NCI-H2171 (cell line): Measurements from ENCODE around the gene PROCR.
A peak's percentile ranks its signal among the peaks of the same experiment; 100 is the strongest.
"Not testable (repeated sequence)": the region's sequence is repeated elsewhere in the genome, so short reads cannot be mapped to it uniquely, and the experiment has no call there.

ENCODE experiments used
- DNase-seq: peaks from one replicate; lab custom pipeline; 2025; lab: John Stamatoyannopoulos, UW

PROCR gene

GRCh38 chr20:35171753-35172433 lies at the start of gene PROCR:
Gene PROCR, plus strand, starts transcription at chr20:35172072. Its CDS starts 83 bp downstream, at chr20:35172155.
- peak; percentile 76 for DNase-seq

- DNase-seq, result no peak
Observed at GRCh38 chr20:35122756-35123405, 49.0 kb upstream of the PROCR start.

GRCh38 chr20:35125753-35126152 lies 46.1 kb upstream of the PROCR start:
- DNase-seq, result no peak

GRCh38 chr20:35129647-35130069 lies 42.2 kb upstream of the PROCR start:
- DNase-seq, result no peak

- no peak for DNase-seq
Observed at GRCh38 chr20:35131934-35132333, 39.9 kb upstream of the PROCR start.

GRCh38 chr20:35133031-35133430 lies 38.8 kb upstream of the PROCR start:
- no peak for DNase-seq

GRCh38 chr20:35133735-35134134 lies 38.1 kb upstream of the PROCR start:
- no peak for DNase-seq

GRCh38 chr20:35134472-35134871 lies 37.4 kb upstream of the PROCR start:
- no peak for DNase-seq

GRCh38 chr20:35134880-35135279 lies 37.0 kb upstream of the PROCR start:
- DNase-seq, result no peak

GRCh38 chr20:35135867-35136586 lies 35.8 kb upstream of the PROCR start:
- DNase-seq, result no peak

- DNase-seq, result no peak
Observed at GRCh38 chr20:35144694-35145093, 27.2 kb upstream of the PROCR start.

- peak; percentile 40 for DNase-seq
Observed at GRCh38 chr20:35145141-35145564, 26.7 kb upstream of the PROCR start.

GRCh38 chr20:35146299-35146919 lies 25.5 kb upstream of the PROCR start:
- peak; percentile 42 for DNase-seq

GRCh38 chr20:35146920-35147574 lies 24.8 kb upstream of the PROCR start, which contains the start of gene EDEM2:
Gene EDEM2, minus strand, starts transcription at chr20:35147336. Its CDS starts 78 bp downstream, at chr20:35147258.
- DNase-seq, result peak; percentile 96

- not testable (repeated sequence) for DNase-seq
Observed at GRCh38 chr20:35147575-35148071, 24.2 kb upstream of the PROCR start.

- no peak for DNase-seq
Observed at GRCh38 chr20:35150846-35151579, 20.9 kb upstream of the PROCR start.

GRCh38 chr20:35151736-35152135 lies 20.1 kb upstream of the PROCR start:
- DNase-seq, result no peak

GRCh38 chr20:35155936-35156335 lies 15.9 kb upstream of the PROCR start:
- no peak for DNase-seq

- no peak for DNase-seq
Observed at GRCh38 chr20:35156978-35157377, 14.9 kb upstream of the PROCR start.

GRCh38 chr20:35160341-35160740 lies 11.5 kb upstream of the PROCR start:
- not testable (repeated sequence) for DNase-seq

- not testable (repeated sequence) for DNase-seq
Observed at GRCh38 chr20:35164531-35164930, 7.3 kb upstream of the PROCR start.
